Measurements from ENCODE around the gene WDR27. TPM values are rescaled to one million over a fixed set of nuclear protein-coding genes. Genes with fewer than 3 reads are reported as not detected.
"Not testable (repeated sequence)": the region's sequence is repeated elsewhere in the genome, so short reads cannot be mapped to it uniquely, and the experiment has no call there.

WDR27 gene
- total RNA-seq, 4 donors from 2014 or later: 23.1 to 101 (median 75.8) TPM

GRCh38 chr6:169441292-169441691, 260.5 kb downstream of the WDR27 start:
- H3K36me3 ChIP-seq: no peaks in the 10 kb centered on the region
- H3K4me3 ChIP-seq: no peak overlapping the region
- no peak for TF ChIP-seq POLR2A (IDR thresholded peaks at IDR 0.05)
- no peak for TF ChIP-seq CTCF (IDR thresholded peaks at IDR 0.05)
- H3K4me1 ChIP-seq: no peaks in the 10 kb centered on the region
- H3K9me3 ChIP-seq: no peaks in the 10 kb centered on the region
- peak in 1 of 3 donors; percentile 13 for DNase-seq
- no peaks in the 10 kb centered on the region for H3K27me3 ChIP-seq
- no peak overlapping the region for H3K27ac ChIP-seq

GRCh38 chr6:169439710-169440109, 262.1 kb downstream of the WDR27 start:
- Histone ChIP-seq H3K27ac (no peak overlapping the region), H3K36me3 (no peaks in the 10 kb centered on the region), H3K27me3 (no peaks in the 10 kb centered on the region), H3K4me1 (no peaks in the 10 kb centered on the region), H3K9me3 (peaks cover 0 to 6% (median 0%) of the 10 kb centered on the region in 4 donors), H3K4me3 (no peak overlapping the region)
- TF ChIP-seq POLR2A (IDR thresholded peaks at IDR 0.05) (no peak), CTCF (IDR thresholded peaks at IDR 0.05) (no peak)
- DNase-seq: no peak

- H3K9me3 ChIP-seq: peaks cover 0 to 25% (median 7%) of the 10 kb centered on the region in 4 donors
- not testable (repeated sequence) for H3K36me3 ChIP-seq, H3K27ac ChIP-seq, H3K4me1 ChIP-seq, H3K4me3 ChIP-seq, H3K27me3 ChIP-seq, DNase-seq
Observed at GRCh38 chr6:169434554-169434953, 267.3 kb downstream of the WDR27 start.

- TF ChIP-seq CTCF (IDR thresholded peaks at IDR 0.05) (no peak), POLR2A (IDR thresholded peaks at IDR 0.05) (no peak)
- Histone ChIP-seq H3K4me1 (no peaks in the 10 kb centered on the region), H3K27me3 (no peaks in the 10 kb centered on the region), H3K9me3 (peaks cover 0 to 25% (median 4%) of the 10 kb centered on the region in 4 donors), H3K36me3 (no peaks in the 10 kb centered on the region), H3K27ac (peak overlapping the region in 1 of 4 donors; percentile 72), H3K4me3 (no peak overlapping the region)
- DNase-seq: no peak
Observed at GRCh38 chr6:169429001-169429400, 272.8 kb downstream of the WDR27 start.

- no peak for DNase-seq
- Histone ChIP-seq H3K27ac (peak overlapping the region; percentile 13 to 72 (median 43)), H3K27me3 (no peaks in the 10 kb centered on the region), H3K9me3 (peaks cover 0 to 25% (median 4%) of the 10 kb centered on the region in 4 donors), H3K36me3 (no peaks in the 10 kb centered on the region), H3K4me1 (no peaks in the 10 kb centered on the region), H3K4me3 (no peak overlapping the region)
- TF ChIP-seq CTCF (IDR thresholded peaks at IDR 0.05) (no peak), POLR2A (IDR thresholded peaks at IDR 0.05) (no peak)
Observed at GRCh38 chr6:169428532-169428931, 273.3 kb downstream of the WDR27 start.

- Histone ChIP-seq H3K4me3 (no peak overlapping the region), H3K27me3 (no peaks in the 10 kb centered on the region), H3K27ac (peak overlapping the region in 3 of 4 donors; percentile 13 to 72 (median 43)), H3K36me3 (no peaks in the 10 kb centered on the region), H3K4me1 (no peaks in the 10 kb centered on the region), H3K9me3 (peaks cover 0 to 25% (median 4%) of the 10 kb centered on the region in 4 donors)
- TF ChIP-seq CTCF (IDR thresholded peaks at IDR 0.05) (no peak), POLR2A (IDR thresholded peaks at IDR 0.05) (no peak)
- no peak for DNase-seq
Observed at GRCh38 chr6:169427856-169428255, 274.0 kb downstream of the WDR27 start.
